Stimulated activated CD8-positive, alpha-beta memory T cell treated with anti-CD3 and anti-CD28 coated beads, Interleukin-4, amount 100 ng/mL, for 1 hour (primary cell): Measurements from ENCODE around the gene HS3ST3A1.

Experiments used
- DNase-seq, 2 donors: peaks; one replicate each; pipeline ENCODE4 v3.0.0-alpha.2; 2020; ENCODE audit warnings: low read depth in 2 of 2, low spot score in 1 of 2

Gene HS3ST3A1

GRCh38 chr17:13540546-13540945 lies 61.2 kb downstream of the HS3ST3A1 start:
- no peak for DNase-seq

GRCh38 chr17:13539421-13539820 lies 62.3 kb downstream of the HS3ST3A1 start:
- DNase-seq: no peak

- no peak for DNase-seq
These were observed 62.8 kb downstream of the HS3ST3A1 start for GRCh38 chr17:13538841-13539411.

- no peak for DNase-seq
These were observed 63.7 kb downstream of the HS3ST3A1 start for GRCh38 chr17:13537871-13538643.

GRCh38 chr17:13537167-13537731 lies 64.5 kb downstream of the HS3ST3A1 start:
- DNase-seq: no peak

- no peak for DNase-seq
These were observed 66.8 kb downstream of the HS3ST3A1 start for GRCh38 chr17:13534946-13535345.

- no peak for DNase-seq
These were observed 70.0 kb downstream of the HS3ST3A1 start for GRCh38 chr17:13531721-13532120.

GRCh38 chr17:13525876-13526275 lies 75.9 kb downstream of the HS3ST3A1 start:
- DNase-seq: no peak

- DNase-seq: no peak
These were observed 78.6 kb downstream of the HS3ST3A1 start for GRCh38 chr17:13523164-13523563.

- no peak for DNase-seq
These were observed 79.0 kb downstream of the HS3ST3A1 start for GRCh38 chr17:13522749-13523148.

- DNase-seq: no peak
These were observed 79.9 kb downstream of the HS3ST3A1 start for GRCh38 chr17:13521784-13522183.

- DNase-seq: no peak
These were observed 80.7 kb downstream of the HS3ST3A1 start for GRCh38 chr17:13520899-13521572.

- DNase-seq: no peak
These were observed 83.3 kb downstream of the HS3ST3A1 start for GRCh38 chr17:13518261-13519000.

- no peak for DNase-seq
These were observed 88.7 kb downstream of the HS3ST3A1 start for GRCh38 chr17:13513039-13513405.

- DNase-seq: no peak
These were observed 91.7 kb downstream of the HS3ST3A1 start for GRCh38 chr17:13510062-13510461.

- no peak for DNase-seq
These were observed 92.2 kb downstream of the HS3ST3A1 start for GRCh38 chr17:13509527-13509926.

GRCh38 chr17:13508896-13509295 lies 92.8 kb downstream of the HS3ST3A1 start:
- DNase-seq: no peak

- no peak for DNase-seq
These were observed 98.2 kb downstream of the HS3ST3A1 start for GRCh38 chr17:13503526-13503925.

GRCh38 chr17:13502263-13502662 lies 99.5 kb downstream of the HS3ST3A1 start:
- DNase-seq: no peak

GRCh38 chr17:13500947-13501346 lies 100.8 kb downstream of the HS3ST3A1 start:
- no peak for DNase-seq

- no peak for DNase-seq
These were observed 103.5 kb downstream of the HS3ST3A1 start for GRCh38 chr17:13498184-13498583.
